IPS DF 6.9 (cell line): ENCODE measurements around the gene ANO6.

Experiments
- DNase-seq: peaks from one replicate; pipeline ENCODE4 v3.0.0-alpha.2; 2013; ENCODE audit warnings: low read depth, low spot score
- H3K27ac ChIP-seq: one replicate; pipeline ENCODE4 v1.5.1; 2013; ENCODE audit warnings: low read length, control low read depth
- H3K27me3 ChIP-seq: 2 replicates; pipeline ENCODE4 v1.6.1; 2013; ENCODE audit warnings: mild to moderate bottlenecking, low read length; ENCODE audit not compliant: control insufficient read depth, insufficient read depth
- H3K36me3 ChIP-seq: 2 replicates; pipeline ENCODE4 v1.6.1; 2013; ENCODE audit warnings: low read length; ENCODE audit not compliant: control insufficient read depth, insufficient read depth
- H3K4me1 ChIP-seq: 2 replicates; pipeline ENCODE4 v1.6.1; 2013; ENCODE audit warnings: low read length; ENCODE audit not compliant: control insufficient read depth, insufficient read depth
- H3K4me3 ChIP-seq: 2 replicates; pipeline ENCODE4 v1.5.1; 2013; ENCODE audit warnings: mild to moderate bottlenecking, low read length
- H3K9me3 ChIP-seq: 2 replicates; pipeline ENCODE4 v1.6.1; 2013; ENCODE audit warnings: low read length, inconsistent platforms; ENCODE audit not compliant: control insufficient read depth, insufficient read depth
- WGBS: extraction: QIAGEN DNeasy Blood & Tissue Kit; methylation state at CpG from one replicate; pipeline ENCODE4 v1.1.7; 2013; ENCODE audit warnings: mixed read lengths, missing lambda C conversion rate; ENCODE audit not compliant: insufficient read length, insufficient coverage; 5-methylcytosine and 5-hydroxymethylcytosine counted together

Gene ANO6

GRCh38 chr12:45189766-45190403 is 26.0 kb upstream of the ANO6 start:
- no peak for DNase-seq
- Histone ChIP-seq H3K27ac (no peak overlapping the region), H3K27me3 (no peaks in the 10 kb centered on the region), H3K36me3 (no peaks in the 10 kb centered on the region), H3K4me1 (no peaks in the 10 kb centered on the region), H3K9me3 (no peaks in the 10 kb centered on the region), H3K4me3 (no peak overlapping the region)
- no CpG with 5 or more reads among the region's 1 CpG for WGBS

- no CpG with 5 or more reads among the region's 1 CpG for WGBS
- Histone ChIP-seq H3K4me3 (no peak overlapping the region), H3K36me3 (no peaks in the 10 kb centered on the region), H3K27me3 (no peaks in the 10 kb centered on the region), H3K4me1 (no peaks in the 10 kb centered on the region), H3K9me3 (no peaks in the 10 kb centered on the region), H3K27ac (no peak overlapping the region)
- DNase-seq, result no peak
Observed at GRCh38 chr12:45191239-45191638, 24.7 kb upstream of the ANO6 start.

- no peak overlapping the region for H3K27ac ChIP-seq
- DNase-seq, result no peak
- no peaks in the 10 kb centered on the region for H3K4me1 ChIP-seq
- H3K4me3 ChIP-seq, result no peak overlapping the region
- H3K36me3 ChIP-seq, result no peaks in the 10 kb centered on the region
- no CpG with 5 or more reads among the region's 4 CpGs for WGBS
- no peaks in the 10 kb centered on the region for H3K27me3 ChIP-seq
- H3K9me3 ChIP-seq, result no peaks in the 10 kb centered on the region
Observed at GRCh38 chr12:45192707-45193106, 23.2 kb upstream of the ANO6 start.

- no peak overlapping the region for H3K27ac ChIP-seq
- no peaks in the 10 kb centered on the region for H3K9me3 ChIP-seq
- no CpG with 5 or more reads among the region's 7 CpGs for WGBS
- no peaks in the 10 kb centered on the region for H3K27me3 ChIP-seq
- H3K36me3 ChIP-seq, result no peaks in the 10 kb centered on the region
- no peak overlapping the region for H3K4me3 ChIP-seq
- no peak for DNase-seq
- H3K4me1 ChIP-seq, result no peaks in the 10 kb centered on the region
Observed at GRCh38 chr12:45200491-45201043, 15.3 kb upstream of the ANO6 start.

GRCh38 chr12:45203767-45204166 is 12.1 kb upstream of the ANO6 start:
- H3K27ac ChIP-seq, result no peak overlapping the region
- no peaks in the 10 kb centered on the region for H3K27me3 ChIP-seq
- 100% methylated on average over 1 of the region's 1 CpG for WGBS

GRCh38 chr12:45204757-45205156 is 11.1 kb upstream of the ANO6 start:
- no peaks in the 10 kb centered on the region for H3K36me3 ChIP-seq
- H3K27ac ChIP-seq, result no peak overlapping the region
- no peaks in the 10 kb centered on the region for H3K9me3 ChIP-seq
- no CpG with 5 or more reads among the region's 3 CpGs for WGBS
- no peaks in the 10 kb centered on the region for H3K4me1 ChIP-seq
- no peak for DNase-seq
- no peak overlapping the region for H3K4me3 ChIP-seq
- H3K27me3 ChIP-seq, result no peaks in the 10 kb centered on the region

More at GRCh38 chr12:45203767-45204166, 12.1 kb upstream of the ANO6 start:
- no peaks in the 10 kb centered on the region for H3K36me3 ChIP-seq
- H3K4me1 ChIP-seq, result no peaks in the 10 kb centered on the region
- no peaks in the 10 kb centered on the region for H3K9me3 ChIP-seq
- no peak for DNase-seq
- H3K4me3 ChIP-seq, result no peak overlapping the region

- H3K4me1 ChIP-seq, result no peaks in the 10 kb centered on the region
- H3K27ac ChIP-seq, result no peak overlapping the region
- no peak for DNase-seq
- H3K36me3 ChIP-seq, result no peaks in the 10 kb centered on the region
- H3K9me3 ChIP-seq, result no peaks in the 10 kb centered on the region
- no peaks in the 10 kb centered on the region for H3K27me3 ChIP-seq
- no CpG with 5 or more reads among the region's 4 CpGs for WGBS
- no peak overlapping the region for H3K4me3 ChIP-seq
Observed at GRCh38 chr12:45205165-45205825, 10.6 kb upstream of the ANO6 start.

- no peaks in the 10 kb centered on the region for H3K4me1 ChIP-seq
- no peak for DNase-seq
- H3K27ac ChIP-seq, result no peak overlapping the region
- H3K4me3 ChIP-seq, result no peak overlapping the region
- no peaks in the 10 kb centered on the region for H3K36me3 ChIP-seq
- H3K9me3 ChIP-seq, result no peaks in the 10 kb centered on the region
- WGBS, result no CpG with 5 or more reads among the region's 9 CpGs
- H3K27me3 ChIP-seq, result no peaks in the 10 kb centered on the region
Observed at GRCh38 chr12:45208604-45209487, 7.0 kb upstream of the ANO6 start.

GRCh38 chr12:45209784-45210183 is 6.1 kb upstream of the ANO6 start:
- Histone ChIP-seq H3K36me3 (no peaks in the 10 kb centered on the region), H3K9me3 (no peaks in the 10 kb centered on the region), H3K27ac (no peak overlapping the region), H3K27me3 (no peaks in the 10 kb centered on the region), H3K4me3 (no peak overlapping the region), H3K4me1 (no peaks in the 10 kb centered on the region)
- no CpG with 5 or more reads among the region's 2 CpGs for WGBS
- no peak for DNase-seq

GRCh38 chr12:45212064-45212463 is 3.8 kb upstream of the ANO6 start:
- Histone ChIP-seq H3K4me3 (no peak overlapping the region), H3K27me3 (no peaks in the 10 kb centered on the region), H3K36me3 (no peaks in the 10 kb centered on the region), H3K27ac (no peak overlapping the region), H3K4me1 (no peaks in the 10 kb centered on the region), H3K9me3 (no peaks in the 10 kb centered on the region)
- DNase-seq, result no peak
- WGBS, result no CpG with 5 or more reads among the region's 1 CpG
